Tibial artery (tissue), 4 donors: ENCODE data around the gene PKD1L1.
"Not testable (repeated sequence)": the region's sequence is repeated elsewhere in the genome, so short reads cannot be mapped to it uniquely, and the experiment has no call there.

Source experiments
- DNase-seq, 2 donors: peaks; one replicate each; pipeline ENCODE4 v3.0.0-alpha.2; 2019
- H3K27ac ChIP-seq, 2 donors: fragments of 200-600 bp; sonication (generic) in 1 of 2; 1 replicate in 1 of 2; 2 replicates in 1 of 2; pipeline ENCODE4 v1.5.1; 2018 to 2019; ENCODE audit warnings: mild to moderate bottlenecking in 1 of 2
- H3K27me3 ChIP-seq, 2 donors: fragments of 200-600 bp; sonication (generic) in 1 of 2; one replicate each; pipeline versions ENCODE4 v1.5.1 to v1.6.0; 2016 to 2019
- H3K36me3 ChIP-seq, 3 donors: fragments of 200-600 bp; sonication (generic) in 2 of 3; one replicate each; pipeline ENCODE4 v1.5.1; 2016 to 2019; ENCODE audit warnings: mild to moderate bottlenecking in 2 of 3
- H3K4me1 ChIP-seq, 4 donors: fragments of 200-600 bp; sonication (generic) in 2 of 4; 1 replicate in 3 of 4; 2 replicates in 1 of 4; pipeline ENCODE4 v1.5.1; 2016 to 2019
- H3K4me3 ChIP-seq, 2 donors: fragments of 200-600 bp; sonication (generic) in 1 of 2; 1 replicate in 1 of 2; 2 replicates in 1 of 2; pipeline ENCODE4 v1.5.1; 2018 to 2019; ENCODE audit warnings: mild to moderate bottlenecking in 2 of 2
- H3K9me3 ChIP-seq, 3 donors: fragments of 200-600 bp; sonication (generic) in 1 of 3; one replicate each; pipeline ENCODE4 v1.5.1; 2016 to 2019
- intact Hi-C: fragments of 100-400 bp; cut with DNase I; formaldehyde crosslinking; loops from one replicate; pipeline ENCODE4 v1.15.0; 2023; ENCODE audit warnings: low total_unique reads
- TF ChIP-seq, protein P1 (sequence below), 2 experiments: fragments of 200-600 bp in 1 of 2; fragments of 450-650 bp in 1 of 2; IDR thresholded peaks; one replicate each; pipeline ENCODE4 v1.5.1; 2017 to 2019; ENCODE audit warnings: antibody characterized with exemption in 2 of 2, mild to moderate bottlenecking in 1 of 2, moderate library complexity in 1 of 2

The PKD1L1 gene

DNA sequence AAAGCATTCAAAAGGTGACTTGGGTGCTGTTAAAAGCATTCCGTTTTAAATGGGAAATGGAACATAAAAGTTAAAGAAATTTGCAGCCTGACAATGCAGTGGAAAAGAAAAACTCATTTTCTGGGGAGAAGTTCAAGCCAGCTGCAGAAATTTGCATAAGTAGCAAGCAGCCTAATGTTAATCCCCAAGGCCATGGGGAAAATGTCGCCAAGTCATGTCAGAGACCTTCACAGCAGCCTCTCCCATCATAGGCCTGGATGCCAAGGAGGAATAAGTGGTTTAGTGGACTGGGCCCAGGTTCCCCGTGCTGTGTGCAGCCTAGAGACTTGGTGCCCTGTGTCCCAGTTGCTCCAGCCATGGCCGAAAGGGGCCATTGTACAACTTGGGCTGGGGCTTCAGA, 154.2 kb downstream of the PKD1L1 start:
- Histone ChIP-seq H3K27me3 (no peaks in the 10 kb centered on the region), H3K27ac (no peak overlapping the region), H3K4me3 (no peak overlapping the region), H3K4me1 (peaks cover 0 to 13% (median 0%) of the 10 kb centered on the region in 4 donors), H3K9me3 (no peaks in the 10 kb centered on the region), H3K36me3 (no peaks in the 10 kb centered on the region)
- TF ChIP-seq, protein P1, sequence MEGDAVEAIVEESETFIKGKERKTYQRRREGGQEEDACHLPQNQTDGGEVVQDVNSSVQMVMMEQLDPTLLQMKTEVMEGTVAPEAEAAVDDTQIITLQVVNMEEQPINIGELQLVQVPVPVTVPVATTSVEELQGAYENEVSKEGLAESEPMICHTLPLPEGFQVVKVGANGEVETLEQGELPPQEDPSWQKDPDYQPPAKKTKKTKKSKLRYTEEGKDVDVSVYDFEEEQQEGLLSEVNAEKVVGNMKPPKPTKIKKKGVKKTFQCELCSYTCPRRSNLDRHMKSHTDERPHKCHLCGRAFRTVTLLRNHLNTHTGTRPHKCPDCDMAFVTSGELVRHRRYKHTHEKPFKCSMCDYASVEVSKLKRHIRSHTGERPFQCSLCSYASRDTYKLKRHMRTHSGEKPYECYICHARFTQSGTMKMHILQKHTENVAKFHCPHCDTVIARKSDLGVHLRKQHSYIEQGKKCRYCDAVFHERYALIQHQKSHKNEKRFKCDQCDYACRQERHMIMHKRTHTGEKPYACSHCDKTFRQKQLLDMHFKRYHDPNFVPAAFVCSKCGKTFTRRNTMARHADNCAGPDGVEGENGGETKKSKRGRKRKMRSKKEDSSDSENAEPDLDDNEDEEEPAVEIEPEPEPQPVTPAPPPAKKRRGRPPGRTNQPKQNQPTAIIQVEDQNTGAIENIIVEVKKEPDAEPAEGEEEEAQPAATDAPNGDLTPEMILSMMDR (IDR thresholded peaks at IDR 0.05): no peak
- no peak for DNase-seq
- intact Hi-C loops: no loop called here

DNA sequence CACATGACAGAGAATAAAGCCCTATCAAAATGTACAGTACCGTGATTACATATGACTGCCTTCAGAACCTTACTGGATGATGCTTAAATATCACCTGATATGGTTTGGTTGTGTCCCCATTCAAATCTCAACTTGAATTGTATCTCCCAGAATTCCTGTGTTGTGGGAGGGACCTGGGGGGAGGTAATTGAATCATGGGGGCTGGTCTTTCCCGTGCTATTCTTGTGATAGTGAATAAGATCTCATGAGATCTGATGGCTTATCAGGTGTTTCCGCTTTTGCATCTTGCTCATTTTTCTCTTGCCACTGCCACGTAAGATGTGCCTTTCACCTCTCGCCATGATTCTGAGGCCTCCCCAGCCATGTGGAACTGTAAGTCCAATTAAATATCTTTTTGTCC, 155.1 kb downstream of the PKD1L1 start:
- H3K27ac ChIP-seq, H3K4me3 ChIP-seq, intact Hi-C loops, H3K9me3 ChIP-seq, H3K36me3 ChIP-seq, H3K27me3 ChIP-seq, DNase-seq: not testable (repeated sequence)
- H3K4me1 ChIP-seq: peaks cover 0 to 13% (median 0%) of the 10 kb centered on the region in 4 donors

DNA sequence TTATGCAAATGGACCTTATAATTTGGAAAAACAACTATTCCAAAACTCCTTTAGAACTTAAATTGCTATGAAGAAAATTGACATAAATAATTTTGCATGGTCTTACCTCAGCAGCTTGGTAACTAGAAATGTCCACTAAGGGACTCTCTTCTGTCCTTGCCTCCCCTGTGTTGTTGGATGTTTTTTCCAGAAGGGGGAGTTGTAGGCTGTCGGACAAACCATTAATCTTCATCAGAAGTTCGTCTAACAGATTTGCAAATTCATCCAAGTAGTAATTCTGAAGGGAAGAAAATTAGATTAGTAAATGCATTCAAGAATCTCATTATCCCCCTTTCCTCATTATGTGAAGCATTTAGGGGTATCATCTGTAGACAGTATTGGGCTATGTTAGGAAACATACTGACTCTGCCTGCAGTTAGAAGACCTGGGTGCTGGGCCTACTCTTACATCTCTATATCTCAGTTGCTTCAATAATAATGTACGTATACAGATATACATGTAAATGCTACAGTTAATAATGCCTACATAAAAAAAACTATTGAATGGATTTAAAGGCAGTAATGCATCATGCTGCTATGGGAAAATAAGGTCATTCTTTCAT, 155.6 kb downstream of the PKD1L1 start:
- Histone ChIP-seq H3K27me3 (no peaks in the 10 kb centered on the region), H3K27ac (no peak overlapping the region), H3K4me1 (peaks cover 0 to 13% (median 0%) of the 10 kb centered on the region in 4 donors), H3K4me3 (no peak overlapping the region), H3K36me3 (no peaks in the 10 kb centered on the region), H3K9me3 (no peaks in the 10 kb centered on the region)
- intact Hi-C loops: no loop called here
- no peak for DNase-seq
- TF ChIP-seq, protein P1 (IDR thresholded peaks at IDR 0.05): peak in 1 of 2 experiments; percentile 21

DNA sequence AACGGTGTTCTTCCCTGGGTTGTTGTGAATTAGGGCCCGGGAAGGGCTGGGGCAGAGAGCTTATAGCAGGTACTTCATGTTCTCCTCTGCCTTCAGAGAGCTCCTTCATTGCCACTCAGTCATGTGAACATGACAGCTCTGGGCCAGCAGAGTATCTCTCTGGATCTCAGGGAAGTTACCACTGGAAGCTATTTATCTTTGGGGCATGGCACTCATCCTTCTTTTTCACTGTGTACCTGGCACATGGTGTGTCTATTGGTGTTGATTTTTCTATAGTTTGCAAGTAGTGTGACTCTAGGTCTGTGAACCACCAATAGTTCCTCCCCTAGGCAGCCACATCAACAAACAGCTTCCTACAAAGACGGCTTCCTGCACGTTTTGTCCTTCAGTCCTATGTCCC, 156.6 kb downstream of the PKD1L1 start:
- no peak for DNase-seq
- H3K27ac ChIP-seq: peak overlapping the region in 1 of 2 donors; percentile 30

DNA sequence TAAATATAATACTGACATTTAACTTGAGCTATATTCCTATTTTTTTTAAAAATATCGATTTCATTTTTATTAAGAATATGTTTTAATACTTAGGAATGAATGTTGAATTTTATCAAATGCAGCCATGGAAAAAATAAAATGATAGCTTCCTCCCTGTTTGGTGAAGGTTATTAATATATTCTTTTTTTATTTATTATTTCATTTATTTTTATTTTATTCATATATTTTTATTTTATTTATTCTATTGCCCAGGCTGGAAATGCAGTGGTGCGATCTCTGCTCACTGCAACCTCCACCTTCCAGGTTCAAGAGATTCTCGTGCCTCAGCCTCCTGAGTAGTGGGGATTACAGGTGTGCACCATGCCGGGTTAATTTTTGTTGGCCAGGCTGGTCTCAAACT, 160.2 kb downstream of the PKD1L1 start:
- TF ChIP-seq, protein P1 (IDR thresholded peaks at IDR 0.05): no peak
- DNase-seq: no peak
- peaks cover 0 to 49% (median 34%) of the 10 kb centered on the region in 4 donors for H3K4me1 ChIP-seq
- H3K36me3 ChIP-seq: no peaks in the 10 kb centered on the region
- intact Hi-C loops: no loop called here
- H3K4me3 ChIP-seq: no peak overlapping the region
- no peaks in the 10 kb centered on the region for H3K9me3 ChIP-seq
- H3K27ac ChIP-seq: peak overlapping the region; percentile 80 to 81
- H3K27me3 ChIP-seq: no peaks in the 10 kb centered on the region

More for the DNA sequence above, 156.6 kb downstream of the PKD1L1 start:
- peaks cover 0 to 20% (median 3%) of the 10 kb centered on the region in 4 donors for H3K4me1 ChIP-seq
- intact Hi-C loops: no loop called here
- no peak overlapping the region for H3K4me3 ChIP-seq
- no peaks in the 10 kb centered on the region for H3K36me3 ChIP-seq
- TF ChIP-seq, protein P1 (IDR thresholded peaks at IDR 0.05): no peak
- no peaks in the 10 kb centered on the region for H3K27me3 ChIP-seq
- H3K9me3 ChIP-seq: no peaks in the 10 kb centered on the region

DNA sequence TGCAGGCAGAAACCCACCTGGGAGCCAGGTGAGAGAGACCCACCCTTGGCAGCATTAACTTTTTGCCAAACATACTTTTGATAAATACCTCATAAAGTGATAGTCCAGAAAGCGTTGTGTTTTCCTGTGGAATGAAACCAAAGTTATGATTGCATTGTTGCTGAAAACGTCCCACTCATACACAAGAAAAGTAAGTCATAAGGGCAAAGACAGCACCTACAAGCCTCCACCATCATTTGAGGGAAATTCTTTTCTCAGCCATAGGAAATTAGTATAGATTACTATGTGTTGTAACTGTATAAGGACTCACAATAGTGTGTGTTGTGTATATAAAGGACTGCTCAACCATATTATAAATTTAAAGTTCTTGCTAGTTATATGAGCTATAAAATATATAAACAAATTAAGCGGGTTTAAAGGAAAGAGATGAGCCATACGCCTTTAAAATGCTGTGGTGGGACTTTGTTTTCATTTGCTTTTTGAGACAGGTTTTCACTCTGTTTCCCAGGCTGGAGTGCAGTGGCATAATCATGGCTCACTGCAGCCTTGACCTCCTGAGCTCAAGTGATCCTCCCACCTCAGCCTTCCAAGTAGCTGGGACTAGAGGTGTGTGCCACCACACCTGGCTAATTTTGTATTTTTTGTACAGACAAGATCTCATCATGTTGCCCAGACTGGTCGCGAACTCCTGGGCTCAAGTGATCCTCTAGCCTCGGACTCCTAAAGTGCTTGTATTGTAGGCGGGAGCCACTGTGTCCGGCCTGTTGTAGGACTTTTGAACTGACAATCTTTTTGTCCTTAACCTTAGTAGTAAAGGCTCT, 160.8 kb downstream of the PKD1L1 start:
- Histone ChIP-seq H3K4me1 (peaks cover 0 to 55% (median 40%) of the 10 kb centered on the region in 4 donors), H3K9me3 (no peaks in the 10 kb centered on the region), H3K36me3 (no peaks in the 10 kb centered on the region), H3K27ac (peak overlapping the region; percentile 80 to 81), H3K27me3 (no peaks in the 10 kb centered on the region), H3K4me3 (no peak overlapping the region)
- TF ChIP-seq, protein P1 (IDR thresholded peaks at IDR 0.05): no peak
- no peak for DNase-seq
- intact Hi-C loops: no loop called here
